GM21737 (cell line): ENCODE results near the gene RSAD1.

Experiments
- ATAC-seq: cut with Tn5 transposase; IDR thresholded peaks from one replicate; pipeline ENCODE4 v1.9.1; 2021; ENCODE audit warnings: mild to moderate bottlenecking, moderate library complexity; ENCODE audit not compliant: unreplicated experiment

The RSAD1 gene

DNA sequence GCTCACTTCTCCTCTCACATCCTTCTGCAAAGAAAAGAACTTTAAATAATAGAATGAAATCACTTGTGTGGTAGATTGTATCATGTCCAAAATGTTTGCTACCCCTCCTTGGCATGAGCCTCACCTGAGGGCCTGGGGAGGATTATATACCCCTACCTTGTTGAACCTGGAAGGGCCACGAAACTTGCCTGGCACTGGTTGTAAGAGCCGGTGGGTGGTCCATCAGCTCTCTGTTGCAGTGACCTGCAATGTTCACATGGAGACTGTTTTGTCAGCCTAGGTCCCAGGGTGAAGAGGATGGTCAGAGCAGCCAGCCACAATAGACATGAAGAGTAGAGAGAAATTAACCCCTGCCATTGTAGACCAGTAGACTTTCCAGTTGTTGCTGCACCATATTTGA lies 10.2 kb downstream of the RSAD1 start:
- no peak for ATAC-seq

DNA sequence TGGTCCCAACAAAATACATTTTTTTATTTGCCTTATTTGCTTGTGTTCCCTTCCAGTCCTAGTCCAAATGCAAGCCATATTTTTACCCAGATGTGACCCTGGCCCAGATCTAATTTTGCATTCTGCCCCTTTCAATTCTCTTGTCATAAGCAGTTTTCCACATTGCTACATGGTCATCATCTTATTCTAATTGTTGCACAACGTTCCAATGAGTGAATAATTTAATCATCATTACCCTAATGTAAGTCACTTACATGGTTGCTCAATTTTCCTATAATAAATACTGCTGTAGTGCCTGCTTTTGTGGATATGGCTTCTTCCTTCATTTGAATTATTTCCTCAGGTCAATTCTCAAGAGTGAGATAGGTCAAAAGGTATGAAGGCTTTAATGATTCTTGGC lies 12.8 kb downstream of the RSAD1 start:
- no peak for ATAC-seq

DNA sequence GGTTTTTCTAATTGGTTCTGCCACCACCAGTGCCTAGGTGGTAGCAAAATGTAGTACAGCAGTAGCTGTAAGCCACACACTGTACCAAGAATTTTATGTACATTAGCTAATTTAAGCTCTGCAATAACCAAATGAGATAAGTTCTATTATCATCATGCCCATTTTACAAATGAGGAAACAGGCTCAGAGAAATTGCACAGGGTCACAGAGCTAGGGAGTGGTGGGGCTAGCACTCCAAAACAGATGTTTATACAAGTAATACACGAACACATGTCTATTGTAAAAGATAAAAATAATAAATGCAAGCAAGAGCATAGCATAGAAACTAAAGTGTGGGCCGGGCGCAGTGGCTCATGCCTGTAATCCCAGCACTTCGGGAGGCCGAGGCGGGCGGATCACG lies 13.6 kb downstream of the RSAD1 start:
- ATAC-seq, result no peak

DNA sequence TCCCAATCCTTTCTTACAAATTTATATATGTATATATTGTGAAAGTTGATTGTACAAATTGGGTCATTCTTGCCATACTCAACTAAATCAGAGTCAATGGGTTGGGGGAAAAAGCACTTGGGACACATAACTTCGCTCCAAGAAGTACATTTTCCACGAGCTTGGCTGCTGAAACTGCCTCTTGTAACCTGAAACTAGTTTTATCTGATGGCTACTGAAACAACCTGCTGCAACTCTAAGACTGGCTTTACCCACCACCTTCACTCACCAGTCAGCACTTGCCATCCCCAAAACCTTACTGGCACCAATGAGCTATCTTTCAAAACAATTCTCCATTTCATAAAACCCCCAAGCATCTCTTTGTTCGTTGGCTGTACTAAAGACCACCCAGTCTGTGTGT lies 15.1 kb downstream of the RSAD1 start:
- ATAC-seq, result no peak

DNA sequence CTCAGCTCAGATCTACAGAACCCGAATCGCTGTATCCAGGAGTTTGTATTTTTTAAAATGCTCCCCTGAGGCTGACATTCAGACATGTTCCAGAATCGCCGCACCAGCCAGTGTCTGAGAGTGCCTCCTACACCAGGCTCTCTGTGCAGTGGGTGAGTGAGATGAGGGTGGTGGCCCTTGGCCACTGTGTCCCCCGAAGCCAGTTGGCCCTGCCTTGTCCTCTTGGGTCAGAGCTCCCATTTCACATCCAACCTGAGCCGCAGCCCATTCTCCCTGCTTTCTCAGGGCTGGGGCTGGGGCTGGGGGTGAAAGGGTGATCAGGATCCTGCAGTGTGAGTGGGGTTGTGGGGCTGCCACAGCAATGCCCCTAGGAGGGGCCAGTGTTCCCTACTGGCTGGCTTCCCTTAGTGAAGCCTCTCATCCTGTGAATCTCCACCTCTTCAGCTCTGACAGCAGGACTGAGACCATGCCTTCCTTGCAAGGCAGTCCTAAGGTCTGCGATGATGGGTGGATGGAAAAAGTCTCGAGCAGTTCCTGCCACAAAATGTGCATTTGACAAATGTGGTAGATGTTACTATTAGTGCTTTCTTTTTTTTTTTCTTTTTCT lies 16.7 kb downstream of the RSAD1 start:
- ATAC-seq, result no peak

DNA sequence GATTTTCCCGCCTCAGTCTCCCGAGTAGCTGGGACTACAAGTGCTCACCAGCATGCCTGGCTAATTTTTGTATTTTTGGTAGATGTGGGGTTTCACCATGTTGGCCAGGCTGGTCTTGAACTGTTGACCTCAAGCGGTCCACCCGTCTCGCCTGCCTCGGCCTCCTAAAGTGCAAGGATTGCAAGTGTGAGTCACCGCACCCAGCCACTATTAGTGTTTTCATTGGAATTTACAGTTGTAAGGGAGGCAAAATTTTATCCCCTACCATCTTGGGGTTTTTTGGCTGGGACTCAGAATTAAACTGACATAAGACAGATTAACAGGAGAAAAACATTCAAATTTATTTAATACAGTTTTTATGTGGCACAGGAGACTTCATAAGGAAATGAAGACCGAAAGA lies 17.3 kb downstream of the RSAD1 start:
- ATAC-seq, result no peak

DNA sequence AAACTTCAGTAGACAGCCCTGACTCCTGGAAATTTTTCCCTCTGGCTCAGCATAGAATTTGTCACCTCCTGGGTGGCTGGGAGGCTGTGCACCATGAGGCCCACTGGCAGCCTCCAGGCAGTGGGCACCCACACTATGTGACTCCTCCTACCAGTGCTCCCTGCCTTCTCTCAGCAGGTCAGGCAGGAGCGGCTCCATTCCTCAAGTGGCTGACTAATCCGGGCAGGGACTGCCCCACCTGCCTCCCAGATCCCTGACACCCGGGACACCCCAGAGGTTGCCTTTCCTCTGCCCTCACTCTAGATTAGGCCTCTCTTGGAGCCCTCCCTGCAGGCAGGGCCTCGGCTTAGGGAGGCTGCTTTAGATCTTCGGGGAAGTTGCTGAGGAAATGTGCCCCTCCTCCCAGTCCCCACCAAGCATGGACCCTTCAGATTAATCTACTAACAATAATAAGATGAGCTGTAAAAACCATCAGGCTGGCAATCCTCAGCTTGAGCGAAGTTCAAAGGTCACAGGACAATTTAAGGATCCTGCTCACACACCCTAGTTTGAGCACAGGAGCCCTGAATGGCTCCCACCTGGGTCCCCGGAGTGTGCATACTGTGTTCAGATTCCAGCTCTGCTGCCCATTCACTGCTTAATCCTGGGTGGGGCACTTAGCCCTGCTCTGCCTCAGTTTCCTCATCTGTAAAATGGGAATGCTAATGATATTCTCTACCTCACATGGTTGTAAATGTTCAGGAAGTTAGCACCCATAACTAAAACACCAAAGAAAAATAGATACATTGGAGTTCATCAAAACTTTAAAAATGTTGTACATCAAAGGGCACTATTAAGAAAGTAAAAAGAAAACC lies 19.6 kb downstream of the RSAD1 start:
- ATAC-seq, result no peak

DNA sequence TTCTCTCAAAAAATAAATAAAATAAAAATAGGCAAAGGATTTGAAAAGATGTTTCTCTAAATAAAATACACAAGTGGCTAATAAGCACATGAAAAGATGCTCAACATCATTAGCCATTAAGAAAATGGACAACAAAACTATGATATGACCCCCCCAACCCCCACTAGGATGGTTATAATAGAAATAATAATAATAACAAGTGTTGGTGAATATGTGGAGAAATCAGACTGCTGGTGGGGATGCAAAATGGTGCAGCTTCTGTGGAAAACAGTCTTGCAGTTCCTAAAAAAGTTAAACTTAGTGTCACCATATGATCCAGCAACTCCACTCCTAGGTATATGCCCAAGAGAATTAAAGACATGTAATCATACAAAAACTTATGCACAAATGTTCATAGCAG lies 20.6 kb downstream of the RSAD1 start:
- no peak for ATAC-seq

DNA sequence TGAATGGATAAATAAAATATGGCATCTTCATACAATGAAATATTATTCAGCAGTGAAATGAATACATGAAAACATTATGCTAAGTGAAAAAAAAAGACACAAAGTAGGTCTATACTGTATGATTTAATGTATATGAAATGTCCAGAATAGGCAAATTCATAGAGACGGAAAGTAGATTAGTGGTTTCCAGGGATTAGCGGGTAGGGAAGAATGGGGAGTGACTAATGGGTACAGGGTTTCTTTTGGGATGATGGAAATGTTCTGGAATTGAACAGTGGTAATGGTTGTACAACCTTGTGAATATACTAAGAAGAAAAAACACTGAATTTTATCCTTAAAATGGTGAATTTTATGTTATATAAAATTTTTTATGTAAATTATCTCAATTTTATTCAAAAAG lies 21.1 kb downstream of the RSAD1 start:
- ATAC-seq, result no peak

DNA sequence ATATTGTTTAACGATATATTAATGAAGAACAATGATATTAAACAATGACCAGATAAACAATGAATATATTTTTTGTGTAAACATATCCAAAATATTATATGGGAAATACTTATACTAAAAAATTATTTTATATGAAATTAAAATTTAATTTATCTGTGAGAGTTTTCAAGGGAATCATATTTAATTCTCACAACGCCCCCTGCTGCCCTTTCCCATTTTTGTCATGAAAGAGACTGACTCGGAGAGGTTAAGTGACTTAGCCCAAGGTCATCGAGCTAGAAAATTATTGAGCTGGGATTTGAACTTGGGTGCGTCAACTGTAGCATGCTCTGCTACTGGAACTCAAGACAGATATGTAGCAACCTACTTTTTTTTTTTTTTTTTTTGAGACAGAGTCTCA lies 22.4 kb downstream of the RSAD1 start:
- ATAC-seq, result no peak

DNA sequence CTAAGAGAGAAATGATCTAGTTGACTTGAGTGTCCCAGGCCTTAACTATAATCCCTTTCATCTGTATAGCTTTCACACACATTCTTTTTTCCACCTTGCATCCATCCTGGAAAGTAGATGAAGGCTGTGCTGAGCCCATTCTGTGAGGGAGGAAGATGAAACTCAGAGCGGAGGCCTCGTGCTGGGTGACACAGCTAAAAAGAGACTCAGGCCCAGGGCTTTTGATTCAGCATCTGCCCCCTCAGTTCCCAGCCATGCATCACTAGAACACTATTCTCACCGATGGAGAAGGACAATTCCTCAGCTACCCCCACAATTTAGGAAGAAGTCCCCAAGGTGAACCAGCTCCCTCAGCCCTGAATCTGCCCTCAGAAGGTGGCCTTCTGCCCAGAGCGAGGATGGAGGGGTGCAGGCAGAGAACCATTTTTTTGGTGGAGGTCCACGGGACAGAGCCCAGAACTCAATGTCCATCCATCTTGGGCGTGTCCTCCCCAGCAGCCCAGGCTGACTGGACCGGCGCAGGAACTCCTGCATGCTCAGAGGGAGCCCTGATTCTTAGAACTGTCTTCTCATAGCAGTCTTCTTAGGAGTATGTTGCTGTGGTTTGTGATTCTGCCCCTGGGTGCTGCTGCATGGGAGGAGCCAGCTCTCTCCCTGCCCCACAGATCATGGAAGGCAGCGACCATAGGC lies 23.8 kb downstream of the RSAD1 start:
- no peak for ATAC-seq

DNA sequence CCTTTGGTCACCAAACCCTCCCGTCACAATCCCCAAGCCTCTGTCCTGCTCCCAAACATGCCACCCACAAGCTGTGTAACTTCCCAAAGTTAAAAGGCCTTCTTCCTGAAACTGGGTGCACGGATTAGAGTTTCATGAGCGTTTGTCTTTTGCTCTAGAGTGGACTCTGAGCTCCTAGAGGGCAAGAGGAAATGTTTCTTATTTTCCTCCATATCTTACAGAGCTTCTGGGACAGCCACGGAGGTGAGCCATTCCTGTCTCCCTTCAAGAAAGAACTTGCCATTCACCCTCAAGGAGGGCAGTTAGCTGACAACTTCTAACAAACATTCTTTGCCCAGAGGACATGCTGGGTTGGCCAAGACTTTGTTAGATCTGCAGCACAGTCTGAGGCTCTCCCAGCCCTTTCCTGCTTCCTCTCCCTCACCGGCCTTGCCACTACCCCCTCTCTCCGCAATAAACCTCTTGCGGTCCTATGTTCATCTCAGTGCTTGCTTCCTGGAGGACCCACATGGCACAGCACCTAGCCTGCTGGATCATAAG lies 27.0 kb downstream of the RSAD1 start:
- ATAC-seq, result no peak

DNA sequence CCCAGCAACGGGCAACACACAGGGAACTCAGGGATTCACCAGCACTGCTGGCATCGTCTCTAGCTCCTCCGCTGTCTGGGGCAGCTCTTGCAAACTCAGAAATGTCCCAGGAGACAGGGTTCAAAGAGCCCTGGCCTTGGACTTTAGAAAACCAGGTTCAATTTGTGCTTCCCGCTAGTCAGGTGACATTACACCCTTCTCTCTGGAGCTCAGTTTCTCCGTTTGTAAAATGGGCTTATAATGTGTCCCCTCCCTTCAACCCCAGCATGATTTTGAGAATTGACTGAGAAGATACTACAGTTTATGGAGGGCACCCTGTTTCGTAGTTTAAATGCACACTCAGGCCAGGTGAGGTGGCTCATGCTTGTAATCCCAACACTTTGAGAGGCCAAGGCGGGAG lies 27.6 kb downstream of the RSAD1 start:
- no peak for ATAC-seq

DNA sequence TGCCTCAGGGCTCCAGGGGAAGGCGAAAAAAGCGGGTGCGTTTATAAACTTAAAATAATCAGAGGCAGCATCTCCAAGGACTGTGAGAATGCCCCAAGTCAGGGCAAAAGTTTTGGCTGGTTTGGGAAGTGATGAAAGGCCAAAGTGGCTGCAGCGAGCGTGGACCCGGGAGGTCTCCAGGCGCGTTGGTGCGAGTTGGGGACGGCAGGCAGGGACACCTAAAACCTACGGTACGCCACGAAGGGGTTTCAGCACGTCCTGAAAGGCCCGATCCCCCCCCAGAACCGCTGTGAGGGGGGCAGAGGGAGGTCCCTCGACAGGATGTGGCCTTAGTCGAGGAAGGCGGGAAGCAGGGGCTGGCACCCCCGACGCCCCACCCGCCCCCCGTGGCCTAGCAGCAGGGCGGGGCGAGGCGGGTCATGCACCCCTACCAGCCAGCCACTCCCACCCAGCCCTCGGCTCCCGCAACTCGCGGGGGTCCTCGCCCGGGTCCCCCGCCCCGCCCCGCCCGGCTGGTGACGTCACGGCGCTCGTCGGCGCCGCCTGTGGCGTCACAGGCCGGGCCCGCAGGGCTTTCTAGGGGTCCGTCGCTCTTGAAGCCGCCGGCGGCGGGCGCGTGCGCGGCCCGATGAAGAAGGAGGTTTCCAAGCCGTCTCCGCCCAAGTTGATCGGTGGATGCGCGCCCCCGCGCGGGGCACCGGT lies 29.4 kb downstream of the RSAD1 start, which contains the start of gene MYCBPAP:
MYCBPAP (plus strand) TSS at position 569 of the 702 bp plus-strand sequence. CDS start 236 bp downstream, outside the sequence.
- ATAC-seq, result no peak

DNA sequence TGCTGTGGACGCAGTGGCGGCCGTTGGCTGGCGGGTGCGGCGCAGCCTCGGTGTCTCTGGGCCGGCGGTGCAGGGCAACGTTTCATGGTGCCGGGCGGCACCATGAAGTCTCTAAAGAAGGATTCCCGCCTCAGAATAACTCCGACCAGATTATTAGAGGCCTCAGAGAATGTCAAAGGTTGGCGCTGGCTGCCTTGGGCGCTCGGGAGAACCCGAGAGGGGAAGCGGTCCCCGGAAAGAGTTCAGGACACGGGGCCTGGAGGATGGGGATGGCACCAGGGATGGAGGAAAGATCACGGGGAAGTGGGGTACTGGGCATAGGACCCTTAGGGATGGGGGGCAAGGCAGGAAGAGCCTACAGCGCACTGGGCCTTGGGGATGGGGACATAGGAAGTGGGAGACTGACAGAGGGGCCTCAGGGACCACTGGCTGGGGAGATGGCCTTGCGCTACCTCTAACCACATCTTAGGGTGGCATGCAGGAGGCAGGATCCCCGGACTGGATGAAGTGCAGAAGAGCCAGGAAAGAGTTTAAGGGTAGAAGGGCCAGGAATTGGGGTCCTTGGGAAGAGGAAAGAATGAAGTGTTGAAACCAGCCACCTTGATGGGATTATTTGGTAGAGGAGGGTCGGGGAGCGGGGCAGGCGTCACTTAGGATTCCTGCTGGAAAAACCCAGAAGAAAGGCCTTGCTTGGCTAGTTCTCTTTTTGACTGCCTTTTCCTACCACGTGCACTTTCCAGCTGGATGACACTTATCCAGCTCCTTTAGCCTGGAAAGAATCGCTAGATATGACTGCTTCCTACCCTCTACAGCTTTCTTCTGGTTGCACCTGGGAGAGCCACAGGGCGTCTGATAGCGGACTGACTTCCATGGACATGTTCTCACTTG lies 30.2 kb downstream of the RSAD1 start:
- ATAC-seq, result no peak

DNA sequence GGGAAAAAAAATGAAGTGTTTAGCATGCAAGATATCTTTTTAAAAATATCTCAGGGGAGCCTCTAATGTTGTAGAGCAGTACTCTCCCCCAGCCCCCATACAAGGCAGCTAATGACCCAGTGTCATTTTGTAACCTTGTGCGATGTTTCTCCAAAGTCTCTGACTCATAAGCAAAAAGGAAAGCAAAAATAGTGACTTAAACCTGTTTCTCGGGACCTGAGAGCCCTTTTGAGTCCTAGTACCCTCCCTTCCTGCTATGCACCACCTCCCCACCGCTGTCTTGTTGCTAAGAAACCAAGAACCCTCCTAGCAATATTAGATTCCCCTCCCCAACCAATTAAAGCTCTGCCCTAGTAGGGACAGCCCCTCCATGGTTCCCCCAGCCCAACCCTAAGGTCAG lies 32.4 kb downstream of the RSAD1 start:
- peak; percentile 90 for ATAC-seq

DNA sequence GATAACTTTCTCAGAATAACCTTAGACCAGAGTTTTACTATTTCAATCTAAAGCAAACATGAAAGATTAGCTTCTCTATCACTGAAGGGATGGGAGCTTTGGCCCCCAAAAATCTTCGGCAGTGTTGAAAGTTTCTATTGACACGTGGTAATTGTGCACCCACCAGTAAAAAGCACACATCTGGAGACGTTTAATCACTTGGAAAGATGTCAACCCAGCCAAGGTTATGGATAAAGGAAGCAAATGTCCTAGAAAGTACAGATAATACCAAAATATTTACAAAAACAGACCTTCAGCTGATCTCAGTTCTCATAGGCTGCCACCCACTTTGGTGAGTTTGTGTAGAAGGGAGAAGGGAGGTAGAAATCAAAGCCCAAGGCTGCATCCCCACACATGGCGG lies 34.8 kb downstream of the RSAD1 start:
- ATAC-seq, result no peak

DNA sequence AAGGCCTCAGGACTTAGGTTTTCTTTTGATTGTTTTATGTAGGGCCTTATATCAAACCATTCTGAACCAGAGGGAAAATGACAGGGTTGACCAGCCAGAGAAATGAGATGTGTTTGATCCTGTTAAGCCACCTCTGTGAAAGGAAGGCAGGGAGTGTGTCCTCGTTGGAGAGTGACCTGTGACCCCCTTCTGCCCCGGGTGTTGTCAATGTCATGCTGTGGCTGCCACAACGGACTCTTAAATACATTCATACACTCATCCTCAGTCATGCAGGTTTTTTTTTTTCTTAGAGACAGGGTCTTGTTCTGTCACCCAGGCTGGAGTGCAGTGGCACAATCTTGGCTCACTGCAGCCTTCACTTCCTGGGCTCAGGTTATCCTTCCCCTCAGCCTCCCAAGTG lies 35.7 kb downstream of the RSAD1 start:
- no peak for ATAC-seq

DNA sequence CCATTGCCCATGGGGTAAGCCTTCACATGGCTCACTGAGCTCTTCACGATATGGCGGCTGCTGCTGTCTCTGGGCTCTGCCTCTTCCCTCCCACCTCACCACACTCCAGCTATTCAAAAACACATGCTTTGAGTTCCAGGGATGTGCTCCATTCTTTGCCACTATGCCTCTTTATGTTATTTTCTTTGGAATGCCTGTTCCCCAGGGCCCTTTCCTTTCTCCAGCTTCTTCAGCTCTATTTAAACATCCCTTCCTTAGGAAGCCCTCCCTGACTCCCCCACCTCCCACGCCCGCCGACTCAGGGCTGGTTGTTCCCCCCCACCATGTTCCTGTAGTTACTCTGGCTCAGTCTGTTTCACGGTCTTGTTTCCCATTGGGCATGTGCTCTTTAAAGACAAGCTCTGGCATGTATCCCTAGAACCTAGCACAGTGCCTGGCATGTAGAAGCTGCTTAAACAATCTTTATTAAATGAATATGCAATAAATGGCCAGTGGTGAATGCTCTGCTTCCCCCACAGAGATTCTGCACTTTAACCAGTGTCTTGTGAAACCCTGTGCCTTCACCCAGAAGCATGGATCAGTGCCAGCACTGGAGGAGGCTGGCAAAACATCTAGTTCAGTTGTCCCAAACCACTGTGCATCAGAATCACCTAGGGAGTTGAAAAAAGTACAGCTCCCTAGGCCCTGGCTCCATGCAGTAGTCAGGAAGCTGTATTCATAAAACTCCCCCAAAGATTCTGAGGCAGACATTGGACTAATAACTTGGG lies 36.5 kb downstream of the RSAD1 start:
- no peak for ATAC-seq
